ENCODE results near the gene GIMAP5. TPM values are rescaled to one million over a fixed set of nuclear protein-coding genes. Genes with fewer than 3 reads are reported as not detected.

Gene GIMAP5
- total RNA-seq, 1 experiment from 2014 or later = not detected

DNA sequence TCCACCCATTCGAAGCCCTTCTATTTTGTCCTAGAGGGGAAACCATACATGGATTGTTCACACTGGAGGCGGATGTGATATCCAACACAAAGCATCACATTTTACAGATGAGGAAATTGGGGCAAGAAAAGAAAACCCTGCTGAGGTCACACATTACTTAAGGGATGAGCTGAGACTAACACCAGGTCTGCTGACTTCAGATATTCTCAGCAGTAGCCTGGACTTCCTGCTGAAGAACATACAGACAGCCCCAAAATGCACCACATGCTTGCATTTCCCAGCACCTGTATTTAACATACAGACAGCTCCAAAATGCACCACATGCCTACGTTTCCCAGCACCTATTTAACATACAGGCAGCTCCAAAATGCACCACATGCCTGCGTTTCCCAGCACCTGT is 11.2 kb downstream of the GIMAP5 start:
- H3K4me3 ChIP-seq (ENCODE audit: low read length) = no peak overlapping the region
- H3K27me3 ChIP-seq (ENCODE audit: low read length) = peaks cover 61% of the 10 kb centered on the region
- no peaks in the 10 kb centered on the region for H3K4me1 ChIP-seq (ENCODE audit: insufficient read depth, low read length)
- H3K9me3 ChIP-seq (ENCODE audit: low read length) = no peaks in the 10 kb centered on the region
- H2AFZ ChIP-seq (ENCODE audit: low read length) = no peak overlapping the region
- TF ChIP-seq EZH2 (IDR thresholded peaks at IDR 0.05; ENCODE audit: low read length, unreplicated experiment) (no peak), EZH2phosphoT487 (IDR thresholded peaks at IDR 0.05; ENCODE audit: borderline replicate concordance, low read length) (no peak)
- TF ChIP-seq, protein P1, sequence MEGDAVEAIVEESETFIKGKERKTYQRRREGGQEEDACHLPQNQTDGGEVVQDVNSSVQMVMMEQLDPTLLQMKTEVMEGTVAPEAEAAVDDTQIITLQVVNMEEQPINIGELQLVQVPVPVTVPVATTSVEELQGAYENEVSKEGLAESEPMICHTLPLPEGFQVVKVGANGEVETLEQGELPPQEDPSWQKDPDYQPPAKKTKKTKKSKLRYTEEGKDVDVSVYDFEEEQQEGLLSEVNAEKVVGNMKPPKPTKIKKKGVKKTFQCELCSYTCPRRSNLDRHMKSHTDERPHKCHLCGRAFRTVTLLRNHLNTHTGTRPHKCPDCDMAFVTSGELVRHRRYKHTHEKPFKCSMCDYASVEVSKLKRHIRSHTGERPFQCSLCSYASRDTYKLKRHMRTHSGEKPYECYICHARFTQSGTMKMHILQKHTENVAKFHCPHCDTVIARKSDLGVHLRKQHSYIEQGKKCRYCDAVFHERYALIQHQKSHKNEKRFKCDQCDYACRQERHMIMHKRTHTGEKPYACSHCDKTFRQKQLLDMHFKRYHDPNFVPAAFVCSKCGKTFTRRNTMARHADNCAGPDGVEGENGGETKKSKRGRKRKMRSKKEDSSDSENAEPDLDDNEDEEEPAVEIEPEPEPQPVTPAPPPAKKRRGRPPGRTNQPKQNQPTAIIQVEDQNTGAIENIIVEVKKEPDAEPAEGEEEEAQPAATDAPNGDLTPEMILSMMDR (conservative IDR thresholded peaks at IDR 0.05; ENCODE audit: low read depth, low read length) = no peak
- H3K27ac ChIP-seq (ENCODE audit: low read length) = no peak overlapping the region
- no peaks in the 10 kb centered on the region for H3K36me3 ChIP-seq (ENCODE audit: low read depth, low read length)
- no peak for ATAC-seq
- no peak overlapping the region for H3K4me2 ChIP-seq (ENCODE audit: low read length)
- ChIA-PET POLR2A (ENCODE audit: unreplicated experiment) (no interaction called here), CTCF (no interaction called here)
- intact Hi-C loops (cut with micrococcal nuclease) = no loop called here
- H3F3A ChIP-seq (ENCODE audit: low read length, unreplicated experiment) = no peaks in the 10 kb centered on the region
- no peaks in the 10 kb centered on the region for H4K20me1 ChIP-seq (ENCODE audit: low read length)
- H3K9me2 ChIP-seq (replicated peaks; ENCODE audit: low read length) = no peaks in the 10 kb centered on the region
- H3K79me2 ChIP-seq (ENCODE audit: low read length) = no peaks in the 10 kb centered on the region
- DNase-seq = no peak
- no TSS peak for BruUV-seq (replicated peaks)
- H3K9ac ChIP-seq (ENCODE audit: low read length) = no peak overlapping the region

DNA sequence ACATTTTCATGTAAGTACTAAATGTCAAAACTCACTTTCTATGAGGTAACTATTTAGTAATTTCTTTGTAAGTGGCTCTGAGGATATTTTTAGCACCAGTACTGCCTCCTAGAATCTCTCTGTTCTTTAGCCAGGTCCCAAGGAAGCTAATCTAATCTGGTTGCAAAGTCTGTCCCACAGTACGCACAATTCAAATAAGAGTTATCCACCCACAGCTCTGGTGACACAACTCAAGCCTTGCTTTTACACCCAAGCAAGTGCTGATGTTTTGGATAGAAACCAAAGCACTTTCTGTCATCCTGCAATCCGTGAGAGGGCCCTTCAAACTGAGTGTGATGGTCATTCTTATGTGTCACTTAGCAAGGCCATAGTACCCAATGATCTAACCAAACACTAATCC is 14.5 kb downstream of the GIMAP5 start:
- no peak for DNase-seq
- no peak overlapping the region for H2AFZ ChIP-seq (ENCODE audit: low read length)
- H3K79me2 ChIP-seq (ENCODE audit: low read length) = no peaks in the 10 kb centered on the region
- no TSS peak for BruUV-seq (replicated peaks)
- H3K9me2 ChIP-seq (replicated peaks; ENCODE audit: low read length) = no peaks in the 10 kb centered on the region
- no peaks in the 10 kb centered on the region for H3K36me3 ChIP-seq (ENCODE audit: low read depth, low read length)
- no peak overlapping the region for H3K4me2 ChIP-seq (ENCODE audit: low read length)
- ChIA-PET CTCF (no interaction called here), POLR2A (ENCODE audit: unreplicated experiment) (no interaction called here)
- H4K20me1 ChIP-seq (ENCODE audit: low read length) = no peaks in the 10 kb centered on the region
- intact Hi-C loops (cut with micrococcal nuclease) = no loop called here
- no peaks in the 10 kb centered on the region for H3F3A ChIP-seq (ENCODE audit: low read length, unreplicated experiment)
- no peaks in the 10 kb centered on the region for H3K9me3 ChIP-seq (ENCODE audit: low read length)
- peaks cover 45% of the 10 kb centered on the region for H3K27me3 ChIP-seq (ENCODE audit: low read length)
- H3K4me3 ChIP-seq (ENCODE audit: low read length) = no peak overlapping the region
- no peak overlapping the region for H3K27ac ChIP-seq (ENCODE audit: low read length)
- no peak overlapping the region for H3K9ac ChIP-seq (ENCODE audit: low read length)
- no peak for ATAC-seq
- TF ChIP-seq, protein P1 (conservative IDR thresholded peaks at IDR 0.05; ENCODE audit: low read depth, low read length) = no peak
- no peak for TF ChIP-seq EZH2phosphoT487 (IDR thresholded peaks at IDR 0.05; ENCODE audit: borderline replicate concordance, low read length)
- no peak for TF ChIP-seq EZH2 (IDR thresholded peaks at IDR 0.05; ENCODE audit: low read length, unreplicated experiment)
- no peaks in the 10 kb centered on the region for H3K4me1 ChIP-seq (ENCODE audit: insufficient read depth, low read length)

DNA sequence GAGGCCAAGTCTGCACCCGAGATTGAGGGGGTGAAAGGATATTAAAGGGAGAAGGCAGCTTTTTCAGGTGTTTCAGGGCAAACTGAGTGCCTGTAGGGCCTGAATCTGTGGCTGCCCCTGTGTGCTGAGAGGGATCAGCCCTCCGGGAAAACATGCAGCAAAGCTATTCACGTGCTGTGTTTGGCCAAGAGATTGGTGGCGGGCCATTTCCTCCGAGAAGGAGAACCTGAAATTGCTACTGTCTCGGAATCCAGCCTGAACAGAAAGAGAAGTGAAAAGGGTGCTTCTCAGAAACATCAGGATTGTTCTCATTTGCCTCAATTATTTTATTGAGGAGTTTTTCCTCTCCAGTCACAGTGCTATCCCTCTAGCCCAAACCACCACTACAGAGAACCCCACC is 16.0 kb downstream of the GIMAP5 start:
- H2AFZ ChIP-seq (ENCODE audit: low read length) = no peak overlapping the region
- POLR2A ChIA-PET (ENCODE audit: unreplicated experiment) = no interaction called here
- TF ChIP-seq, protein P1 (conservative IDR thresholded peaks at IDR 0.05; ENCODE audit: low read depth, low read length) = no peak
- TF ChIP-seq EZH2phosphoT487 (IDR thresholded peaks at IDR 0.05; ENCODE audit: borderline replicate concordance, low read length) = no peak
- no peak overlapping the region for H3K27ac ChIP-seq (ENCODE audit: low read length)
- no peak overlapping the region for H3K4me3 ChIP-seq (ENCODE audit: low read length)
- no peaks in the 10 kb centered on the region for H3K4me1 ChIP-seq (ENCODE audit: insufficient read depth, low read length)
- BruUV-seq (replicated peaks) = no TSS peak
- peaks cover 30% of the 10 kb centered on the region for H3K27me3 ChIP-seq (ENCODE audit: low read length)
- ATAC-seq (no peak), DNase-seq (no peak)
- H3K4me2 ChIP-seq (ENCODE audit: low read length) = no peak overlapping the region
- CTCF ChIA-PET = no interaction called here
- H3K9me3 ChIP-seq (ENCODE audit: low read length) = no peaks in the 10 kb centered on the region
- no peak overlapping the region for H3K9ac ChIP-seq (ENCODE audit: low read length)
- H3F3A ChIP-seq (ENCODE audit: low read length, unreplicated experiment) = no peaks in the 10 kb centered on the region
- no peaks in the 10 kb centered on the region for H4K20me1 ChIP-seq (ENCODE audit: low read length)
- no peaks in the 10 kb centered on the region for H3K36me3 ChIP-seq (ENCODE audit: low read depth, low read length)
- H3K79me2 ChIP-seq (ENCODE audit: low read length) = no peaks in the 10 kb centered on the region
- no peaks in the 10 kb centered on the region for H3K9me2 ChIP-seq (replicated peaks; ENCODE audit: low read length)
- intact Hi-C loops (cut with micrococcal nuclease) = no loop called here
